ENCODE results near the gene ADNP2.

Gene ADNP2

DNA sequence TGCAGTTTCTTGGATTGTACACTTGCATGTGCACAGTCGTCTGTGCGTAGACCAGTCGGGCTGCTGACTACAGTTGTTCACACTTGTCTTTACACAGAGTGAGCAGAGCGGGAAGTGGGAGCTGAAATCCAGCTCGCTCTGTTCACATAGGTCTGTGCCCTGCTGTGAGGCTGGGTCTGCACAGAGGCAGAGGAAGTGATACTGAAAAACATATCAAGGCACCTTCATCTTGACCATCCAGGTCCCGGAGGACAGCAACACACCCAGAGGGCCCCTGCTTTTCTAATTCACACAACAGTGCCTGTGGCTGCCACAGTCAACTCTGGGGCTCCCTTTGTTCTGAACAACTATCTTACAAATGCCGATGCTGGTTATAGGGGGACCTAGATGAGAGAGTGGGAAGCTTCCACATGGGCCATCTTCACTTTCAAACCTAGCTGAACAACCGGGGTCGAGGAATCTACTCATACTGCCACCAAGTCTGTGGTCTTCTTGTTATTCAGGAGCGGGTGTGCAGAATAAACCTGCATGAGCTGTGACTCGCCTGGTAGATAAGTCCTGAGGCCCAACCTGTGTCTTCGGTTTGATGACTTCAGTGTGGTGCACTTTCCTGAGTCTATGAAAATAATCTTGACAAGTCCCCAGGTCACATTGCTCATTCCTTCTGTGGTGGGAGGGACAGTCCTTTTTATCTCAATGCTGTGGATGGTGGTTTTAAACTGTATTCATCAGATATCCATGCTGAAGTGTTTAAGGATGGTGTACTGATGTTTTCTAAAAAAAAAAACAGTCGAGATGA lies 3.5 kb upstream of the ADNP2 start:
- in situ Hi-C loops (cut with MboI; ENCODE audit: low pct_unique_long_range_greater_than_20kb, low sequenced_read_pairs, unreplicated experiment), result no loop called here
- TF ChIP-seq, protein P1, sequence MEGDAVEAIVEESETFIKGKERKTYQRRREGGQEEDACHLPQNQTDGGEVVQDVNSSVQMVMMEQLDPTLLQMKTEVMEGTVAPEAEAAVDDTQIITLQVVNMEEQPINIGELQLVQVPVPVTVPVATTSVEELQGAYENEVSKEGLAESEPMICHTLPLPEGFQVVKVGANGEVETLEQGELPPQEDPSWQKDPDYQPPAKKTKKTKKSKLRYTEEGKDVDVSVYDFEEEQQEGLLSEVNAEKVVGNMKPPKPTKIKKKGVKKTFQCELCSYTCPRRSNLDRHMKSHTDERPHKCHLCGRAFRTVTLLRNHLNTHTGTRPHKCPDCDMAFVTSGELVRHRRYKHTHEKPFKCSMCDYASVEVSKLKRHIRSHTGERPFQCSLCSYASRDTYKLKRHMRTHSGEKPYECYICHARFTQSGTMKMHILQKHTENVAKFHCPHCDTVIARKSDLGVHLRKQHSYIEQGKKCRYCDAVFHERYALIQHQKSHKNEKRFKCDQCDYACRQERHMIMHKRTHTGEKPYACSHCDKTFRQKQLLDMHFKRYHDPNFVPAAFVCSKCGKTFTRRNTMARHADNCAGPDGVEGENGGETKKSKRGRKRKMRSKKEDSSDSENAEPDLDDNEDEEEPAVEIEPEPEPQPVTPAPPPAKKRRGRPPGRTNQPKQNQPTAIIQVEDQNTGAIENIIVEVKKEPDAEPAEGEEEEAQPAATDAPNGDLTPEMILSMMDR (IDR thresholded peaks at IDR 0.05; ENCODE audit: extremely low read depth, insufficient read depth, missing control alignments), result no peak
- no peak for DNase-seq (ENCODE audit: low spot score)

DNA sequence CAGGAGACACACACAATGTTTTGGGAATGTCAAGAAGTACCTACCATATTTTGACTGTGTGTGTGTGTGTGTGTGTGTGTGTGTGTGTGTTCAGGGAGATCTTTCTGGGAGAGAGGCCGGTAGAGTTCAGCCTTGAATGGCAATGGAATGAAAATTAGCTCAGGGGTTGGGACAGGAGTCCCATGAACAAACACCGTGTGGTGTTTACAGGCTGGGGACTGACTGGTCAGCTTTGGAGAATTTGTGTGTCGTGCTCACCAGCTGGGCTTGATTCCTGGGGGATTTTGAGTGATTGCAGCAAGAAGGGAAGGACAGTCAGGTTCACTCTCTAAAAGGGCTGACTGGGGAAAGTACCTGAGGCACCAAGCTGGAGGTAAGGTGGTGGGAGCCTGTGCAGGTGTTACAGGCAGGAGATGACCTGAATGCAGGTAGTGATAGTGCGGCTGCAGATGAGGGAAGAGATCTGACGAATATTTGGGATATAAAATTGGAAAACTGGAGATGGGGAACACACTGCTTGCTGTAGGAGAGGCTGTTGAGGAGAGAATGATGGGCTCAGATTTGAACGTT lies 2.5 kb upstream of the ADNP2 start:
- in situ Hi-C loops (cut with MboI; ENCODE audit: low pct_unique_long_range_greater_than_20kb, low sequenced_read_pairs, unreplicated experiment), result no loop called here
- TF ChIP-seq, protein P1 (IDR thresholded peaks at IDR 0.05; ENCODE audit: extremely low read depth, insufficient read depth, missing control alignments), result no peak
- DNase-seq (ENCODE audit: low spot score), result no peak

DNA sequence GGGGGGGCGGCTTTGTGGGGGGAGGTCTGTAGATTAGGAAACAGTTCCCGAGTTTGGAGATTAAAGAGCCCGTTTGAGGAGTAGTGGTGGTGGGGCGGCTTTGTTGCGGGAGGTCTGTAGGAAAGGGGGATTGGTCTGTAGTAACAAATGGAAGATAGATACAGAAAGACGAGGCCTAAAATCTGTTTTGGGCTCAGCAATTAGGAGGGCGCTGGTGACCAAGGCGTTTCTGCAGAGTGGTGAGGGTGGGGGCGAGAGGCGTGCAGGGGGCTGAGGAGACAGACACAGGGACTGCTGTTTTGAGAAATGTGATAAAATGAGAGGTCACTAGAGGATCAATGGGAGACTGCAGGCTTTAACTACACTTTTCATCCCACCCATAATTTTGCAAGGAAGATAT lies 1.6 kb upstream of the ADNP2 start:
- DNase-seq (ENCODE audit: low spot score), result no peak
- in situ Hi-C loops (cut with MboI; ENCODE audit: low pct_unique_long_range_greater_than_20kb, low sequenced_read_pairs, unreplicated experiment), result no loop called here
- TF ChIP-seq, protein P1 (IDR thresholded peaks at IDR 0.05; ENCODE audit: extremely low read depth, insufficient read depth, missing control alignments), result no peak

DNA sequence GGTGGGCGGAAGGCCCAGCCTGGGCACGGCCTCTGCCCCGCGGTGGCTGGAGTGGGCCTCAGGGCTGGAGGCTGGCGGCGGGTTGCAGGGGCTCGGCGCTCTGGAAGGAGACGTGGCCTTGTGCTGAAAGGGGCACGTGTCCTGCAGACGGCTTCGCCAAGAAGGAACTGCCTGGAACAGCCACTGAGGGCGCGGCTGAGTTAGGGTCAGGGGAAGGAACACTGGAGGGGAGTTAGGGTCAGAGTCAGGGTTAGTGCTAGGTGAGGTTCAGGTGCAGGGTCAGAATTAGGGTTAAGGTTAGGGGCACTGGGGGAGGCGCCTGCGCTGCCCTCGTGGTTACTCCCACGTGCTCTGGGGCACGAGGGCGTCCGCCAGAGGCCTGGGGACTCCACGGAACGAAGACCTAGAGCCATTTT lies 933 bp upstream of the ADNP2 start:
- TF ChIP-seq, protein P1 (IDR thresholded peaks at IDR 0.05; ENCODE audit: extremely low read depth, insufficient read depth, missing control alignments), result no peak
- no peak for DNase-seq (ENCODE audit: low spot score)
- in situ Hi-C loops (cut with MboI; ENCODE audit: low pct_unique_long_range_greater_than_20kb, low sequenced_read_pairs, unreplicated experiment), result no loop called here

DNA sequence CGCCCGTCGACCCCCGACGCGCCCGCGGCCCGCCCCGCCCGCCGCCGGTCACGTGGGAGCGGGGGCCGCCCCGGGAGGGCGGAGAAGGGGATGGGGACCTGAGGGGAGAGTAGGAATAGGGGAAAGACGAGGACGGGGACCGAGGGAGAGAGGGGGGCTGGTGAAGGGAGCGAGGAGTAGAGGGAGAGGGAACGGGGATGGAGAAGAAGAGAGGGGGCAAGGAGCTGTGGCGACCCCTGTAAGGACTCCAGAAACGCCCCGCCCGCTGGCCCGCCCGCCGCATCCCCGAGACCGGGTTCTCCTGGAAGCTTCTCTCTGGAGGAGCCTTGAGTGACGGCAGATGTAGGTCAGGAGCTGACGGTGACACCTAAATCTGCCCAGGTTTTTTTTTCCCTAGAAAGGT lies 615 bp downstream of the ADNP2 start:
- in situ Hi-C loops (cut with MboI; ENCODE audit: low pct_unique_long_range_greater_than_20kb, low sequenced_read_pairs, unreplicated experiment), result no loop called here
- TF ChIP-seq, protein P1 (IDR thresholded peaks at IDR 0.05; ENCODE audit: extremely low read depth, insufficient read depth, missing control alignments), result no peak
- peak; percentile 74 for DNase-seq (ENCODE audit: low spot score)

DNA sequence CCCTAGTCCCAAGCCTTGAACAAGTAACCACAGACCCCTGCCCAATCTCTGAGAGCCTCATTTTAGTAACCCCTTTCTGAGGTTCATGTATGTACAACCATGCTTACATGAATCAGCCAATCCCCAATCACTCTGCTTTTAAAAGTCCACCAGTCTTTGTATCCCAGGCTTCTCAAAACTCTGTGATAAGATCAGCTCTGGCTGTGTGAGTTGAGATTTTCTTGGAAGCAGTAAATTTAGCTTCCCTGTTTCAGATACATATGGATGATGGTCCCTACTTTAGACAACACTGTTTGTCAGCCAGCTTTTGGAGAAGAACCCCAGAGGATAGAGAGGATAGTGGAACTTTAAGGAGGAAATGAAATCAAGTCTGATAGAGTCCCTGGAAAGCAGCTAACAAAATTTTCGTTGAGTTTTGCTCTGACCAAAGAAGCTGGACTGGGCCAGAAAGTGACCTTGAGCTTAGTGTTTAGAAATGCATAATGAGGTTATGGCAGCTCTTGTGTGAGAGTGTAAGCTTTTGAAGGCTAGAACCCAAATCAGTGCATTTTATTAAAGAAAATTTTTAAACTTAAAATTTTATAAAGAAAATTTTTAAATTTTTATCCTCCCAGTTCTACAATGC lies 3.7 kb downstream of the ADNP2 start:
- no peak for DNase-seq (ENCODE audit: low spot score)
- in situ Hi-C loops (cut with MboI; ENCODE audit: low pct_unique_long_range_greater_than_20kb, low sequenced_read_pairs, unreplicated experiment), result no loop called here
- TF ChIP-seq, protein P1 (IDR thresholded peaks at IDR 0.05; ENCODE audit: extremely low read depth, insufficient read depth, missing control alignments), result no peak
